Mesenchymal stem cell (in vitro differentiated cells and primary cell): ENCODE results near the gene GLT1D1.

Source experiments
- DNase-seq: peaks from one replicate; pipeline ENCODE4 v3.0.0-alpha.2; 2013
- H2AFZ ChIP-seq: one replicate; pipeline ENCODE4 v1.6.1; 2013; ENCODE audit warnings: low read depth, mild to moderate bottlenecking, control low read depth, inconsistent platforms, low read length, moderate library complexity
- H2AK5ac ChIP-seq: 2 replicates; pipeline ENCODE4 v1.6.1; 2013; ENCODE audit warnings: low read length, moderate library complexity, mild to moderate bottlenecking, inconsistent platforms; ENCODE audit not compliant: severe bottlenecking
- H2BK120ac ChIP-seq: one replicate; pipeline ENCODE4 v1.6.1; 2013; ENCODE audit warnings: low read depth, mild to moderate bottlenecking, inconsistent platforms, low read length, moderate library complexity
- H2BK12ac ChIP-seq, 2 experiments: one replicate each; pipeline ENCODE4 v1.6.1; 2013; ENCODE audit warnings: inconsistent platforms in 2 of 2, low read length in 2 of 2, mild to moderate bottlenecking in 2 of 2, moderate library complexity in 2 of 2, control low read depth in 1 of 2
- H2BK15ac ChIP-seq: one replicate; pipeline ENCODE4 v1.6.1; 2013; ENCODE audit warnings: mild to moderate bottlenecking, low read depth, inconsistent platforms; ENCODE audit not compliant: poor library complexity, severe bottlenecking
- H2BK5ac ChIP-seq: 2 replicates; pipeline ENCODE4 v1.6.1; 2013; ENCODE audit warnings: low read depth, mild to moderate bottlenecking, low read length, control low read depth, inconsistent platforms; ENCODE audit not compliant: poor library complexity, severe bottlenecking
- H3K14ac ChIP-seq, 2 experiments: one replicate each; pipeline ENCODE4 v1.6.1; 2013; ENCODE audit warnings: inconsistent platforms in 2 of 2, low read length in 2 of 2, control low read depth in 1 of 2, mild to moderate bottlenecking in 1 of 2, moderate library complexity in 1 of 2
- H3K18ac ChIP-seq, 2 experiments: one replicate each; pipeline ENCODE4 v1.6.1; 2013; ENCODE audit warnings: inconsistent platforms in 2 of 2, low read length in 2 of 2, control low read depth in 1 of 2, low read depth in 1 of 2, mild to moderate bottlenecking in 1 of 2
- H3K23ac ChIP-seq, 2 experiments: one replicate each; pipeline ENCODE4 v1.6.1; 2013; ENCODE audit warnings: inconsistent platforms in 2 of 2, low read length in 2 of 2, mild to moderate bottlenecking in 2 of 2, moderate library complexity in 2 of 2, control low read depth in 1 of 2
- H3K27ac ChIP-seq: 2 replicates; pipeline ENCODE4 v1.5.1; 2013; ENCODE audit warnings: mild to moderate bottlenecking, moderate library complexity, low read length, control low read depth, inconsistent platforms; ENCODE audit not compliant: poor library complexity, severe bottlenecking
- H3K27me3 ChIP-seq, 2 experiments: 2 replicates each; pipeline versions ENCODE4 v1.6.1 to v1.7.0; 2013; ENCODE audit warnings: low read length in 2 of 2, mild to moderate bottlenecking in 2 of 2, moderate library complexity in 2 of 2, control low read depth in 1 of 2, inconsistent platforms in 1 of 2; ENCODE audit not compliant: control insufficient read depth in 1 of 2, insufficient read depth in 1 of 2
- H3K36me3 ChIP-seq, 2 experiments: 2 replicates each; pipeline versions ENCODE4 v1.6.1 to v1.7.0; 2013; ENCODE audit warnings: low read length in 2 of 2, control low read depth in 1 of 2, inconsistent platforms in 1 of 2, low read depth in 1 of 2, mild to moderate bottlenecking in 1 of 2; ENCODE audit not compliant: insufficient read depth in 2 of 2, control insufficient read depth in 1 of 2
- H3K4ac ChIP-seq, 2 experiments: one replicate each; pipeline ENCODE4 v1.6.1; 2013; ENCODE audit warnings: inconsistent platforms in 2 of 2, low read length in 2 of 2, mild to moderate bottlenecking in 2 of 2, moderate library complexity in 2 of 2, control low read depth in 1 of 2, low read depth in 1 of 2
- H3K4me1 ChIP-seq: 2 replicates; pipeline ENCODE4 v1.6.1; 2013; ENCODE audit warnings: low read depth, low read length, control low read depth; ENCODE audit not compliant: control insufficient read depth, insufficient read depth
- H3K4me2 ChIP-seq: 2 replicates; pipeline ENCODE4 v1.6.1; 2013; ENCODE audit warnings: low read length, mild to moderate bottlenecking, inconsistent platforms; ENCODE audit not compliant: poor library complexity, severe bottlenecking
- H3K4me3 ChIP-seq, 2 experiments: 2 replicates each; pipeline versions ENCODE4 v1.5.1 to v1.7.0; 2013; ENCODE audit warnings: low read length in 2 of 2, mild to moderate bottlenecking in 2 of 2, control low read depth in 1 of 2, low read depth in 1 of 2; ENCODE audit not compliant: insufficient read depth in 1 of 2
- H3K79me1 ChIP-seq: replicated peaks from 2 replicates; pipeline ENCODE4 v1.6.1; 2013; ENCODE audit warnings: mild to moderate bottlenecking, control low read depth, low read length, inconsistent platforms; ENCODE audit not compliant: poor library complexity, severe bottlenecking
- H3K9ac ChIP-seq: 2 replicates; pipeline ENCODE4 v1.7.0; 2013; ENCODE audit warnings: mild to moderate bottlenecking, low read length, moderate library complexity
- H3K9me3 ChIP-seq: 2 replicates; pipeline ENCODE4 v1.7.0; 2013; ENCODE audit warnings: mild to moderate bottlenecking, low read length; ENCODE audit not compliant: control insufficient read depth
- H4K8ac ChIP-seq: one replicate; pipeline ENCODE4 v1.6.1; 2013; ENCODE audit warnings: inconsistent platforms, mild to moderate bottlenecking, low read length, moderate library complexity
- H4K91ac ChIP-seq: one replicate; pipeline ENCODE4 v1.6.1; 2013; ENCODE audit warnings: mild to moderate bottlenecking, low read length, inconsistent platforms
- WGBS: methylation state at CpG from one replicate; pipeline ENCODE4 v1.1.7; 2013; ENCODE audit warnings: mixed read lengths; 5-methylcytosine and 5-hydroxymethylcytosine counted together

Gene GLT1D1

GRCh38 chr12:128867466-128867865 lies 14.2 kb downstream of the GLT1D1 start:
- Histone ChIP-seq H4K91ac (no peak overlapping the region), H3K4ac (no peak overlapping the region)
- 85% methylated on average over 13 of the region's 13 CpGs for WGBS

GRCh38 chr12:128871516-128871892 lies 18.2 kb downstream of the GLT1D1 start:
- no peak overlapping the region for H2AFZ ChIP-seq
- no peak overlapping the region for H2BK120ac ChIP-seq
- H3K4me2 ChIP-seq, result no peak overlapping the region
- H3K23ac ChIP-seq, result no peak overlapping the region
- no peak overlapping the region for H3K9ac ChIP-seq
- H3K18ac ChIP-seq, result no peak overlapping the region
- 75% methylated on average over 2 of the region's 2 CpGs for WGBS
- DNase-seq, result no peak
- H3K79me1 ChIP-seq, result no peaks in the 10 kb centered on the region
- H3K4ac ChIP-seq, result no peak overlapping the region
- no peak overlapping the region for H2AK5ac ChIP-seq
- H2BK15ac ChIP-seq, result no peak overlapping the region
- no peaks in the 10 kb centered on the region for H3K4me1 ChIP-seq
- H3K36me3 ChIP-seq, result no peaks in the 10 kb centered on the region
- H2BK5ac ChIP-seq, result no peak overlapping the region
- no peaks in the 10 kb centered on the region for H3K27me3 ChIP-seq
- H3K27ac ChIP-seq, result no peak overlapping the region
- no peak overlapping the region for H3K14ac ChIP-seq
- no peak overlapping the region for H4K91ac ChIP-seq
- peaks cover 15% of the 10 kb centered on the region for H3K9me3 ChIP-seq
- no peak overlapping the region for H4K8ac ChIP-seq
- H2BK12ac ChIP-seq, result no peak overlapping the region
- no peak overlapping the region for H3K4me3 ChIP-seq

More at GRCh38 chr12:128867466-128867865, 14.2 kb downstream of the GLT1D1 start:
- no peaks in the 10 kb centered on the region for H3K9me3 ChIP-seq
- no peak overlapping the region for H3K23ac ChIP-seq
- no peaks in the 10 kb centered on the region for H3K27me3 ChIP-seq
- no peak overlapping the region for H2BK12ac ChIP-seq
- H3K4me3 ChIP-seq, result no peak overlapping the region
- H3K18ac ChIP-seq, result no peak overlapping the region
- H2AK5ac ChIP-seq, result no peak overlapping the region
- no peak overlapping the region for H3K27ac ChIP-seq
- H3K4me2 ChIP-seq, result no peak overlapping the region
- no peaks in the 10 kb centered on the region for H3K36me3 ChIP-seq
- no peak overlapping the region for H2BK15ac ChIP-seq
- H3K79me1 ChIP-seq, result no peaks in the 10 kb centered on the region
- no peaks in the 10 kb centered on the region for H3K4me1 ChIP-seq
- no peak overlapping the region for H2BK120ac ChIP-seq
- no peak for DNase-seq
- H3K9ac ChIP-seq, result no peak overlapping the region
- no peak overlapping the region for H2AFZ ChIP-seq
- no peak overlapping the region for H2BK5ac ChIP-seq
- no peak overlapping the region for H4K8ac ChIP-seq
- no peak overlapping the region for H3K14ac ChIP-seq

- H2BK5ac ChIP-seq, result no peak overlapping the region
- no peaks in the 10 kb centered on the region for H3K27me3 ChIP-seq
- H3K36me3 ChIP-seq, result no peaks in the 10 kb centered on the region
- no peak for DNase-seq
- no peaks in the 10 kb centered on the region for H3K79me1 ChIP-seq
- H3K4me2 ChIP-seq, result no peak overlapping the region
- H3K18ac ChIP-seq, result no peak overlapping the region
- H2AFZ ChIP-seq, result no peak overlapping the region
- H2BK15ac ChIP-seq, result no peak overlapping the region
- no peak overlapping the region for H4K91ac ChIP-seq
- no peak overlapping the region for H3K14ac ChIP-seq
- no peak overlapping the region for H3K23ac ChIP-seq
- H3K4me3 ChIP-seq, result no peak overlapping the region
- peaks cover 23% of the 10 kb centered on the region for H3K9me3 ChIP-seq
- H2BK120ac ChIP-seq, result no peak overlapping the region
- H3K4ac ChIP-seq, result no peak overlapping the region
- WGBS, result 85% methylated on average over 5 of the region's 5 CpGs
- H3K27ac ChIP-seq, result no peak overlapping the region
- no peak overlapping the region for H2BK12ac ChIP-seq
- H2AK5ac ChIP-seq, result no peak overlapping the region
- no peaks in the 10 kb centered on the region for H3K4me1 ChIP-seq
- H3K9ac ChIP-seq, result no peak overlapping the region
- H4K8ac ChIP-seq, result no peak overlapping the region
Measured at GRCh38 chr12:128872303-128872702, 19.0 kb downstream of the GLT1D1 start.

DNA sequence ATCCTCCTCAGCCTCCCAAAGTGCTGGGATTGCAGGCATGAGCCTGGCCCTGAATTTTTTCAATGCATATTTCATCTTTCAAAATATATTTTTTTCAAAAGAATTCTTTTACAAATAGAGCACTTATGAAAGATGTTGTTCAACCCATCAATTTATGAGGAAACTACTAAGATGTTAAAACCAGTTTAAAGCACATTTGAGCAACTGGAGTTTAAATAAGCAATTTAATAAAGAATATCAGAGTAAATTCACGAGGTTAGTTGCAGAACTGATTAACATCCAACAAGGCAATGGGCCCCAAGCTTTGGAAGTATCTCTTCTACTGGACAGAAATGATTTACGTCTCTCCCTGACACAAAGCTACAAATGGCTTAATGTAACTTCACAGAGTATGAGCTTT lies 23.3 kb downstream of the GLT1D1 start:
- DNase-seq, result no peak

More for the DNA sequence above, 23.3 kb downstream of the GLT1D1 start:
- H3K9ac ChIP-seq, result no peak overlapping the region
- no peak overlapping the region for H3K18ac ChIP-seq
- no peak overlapping the region for H3K14ac ChIP-seq
- H2BK12ac ChIP-seq, result no peak overlapping the region
- no peak overlapping the region for H4K8ac ChIP-seq
- H2BK5ac ChIP-seq, result no peak overlapping the region
- H3K79me1 ChIP-seq, result no peaks in the 10 kb centered on the region
- H2BK15ac ChIP-seq, result no peak overlapping the region
- H3K36me3 ChIP-seq, result no peaks in the 10 kb centered on the region
- H3K27ac ChIP-seq, result no peak overlapping the region
- no peak overlapping the region for H2AK5ac ChIP-seq
- H3K4me1 ChIP-seq, result no peaks in the 10 kb centered on the region
- no peak overlapping the region for H2BK120ac ChIP-seq
- H3K4ac ChIP-seq, result no peak overlapping the region
- H4K91ac ChIP-seq, result no peak overlapping the region
- H3K27me3 ChIP-seq, result no peaks in the 10 kb centered on the region
- H3K9me3 ChIP-seq, result peaks cover 31% of the 10 kb centered on the region
- H3K4me2 ChIP-seq, result no peak overlapping the region
- no peak overlapping the region for H3K23ac ChIP-seq
- H2AFZ ChIP-seq, result no peak overlapping the region
- 40% methylated on average over 2 of the region's 2 CpGs for WGBS
- H3K4me3 ChIP-seq, result no peak overlapping the region
